Sigmoid colon (tissue), 7 donors: ENCODE data around the gene PKN2. TPM values are rescaled to one million over a fixed set of nuclear protein-coding genes. Genes with fewer than 3 reads are reported as not detected.
A peak's percentile ranks its signal among the peaks of the same experiment; 100 is the strongest.

Source experiments
- DNase-seq: peaks from one replicate; pipeline ENCODE4 v3.0.0-alpha.2; 2019
- H3K27ac ChIP-seq, 4 donors: fragments of 200-600 bp; sonication (generic); one replicate each; pipeline ENCODE4 v1.5.1; 2016 to 2019; ENCODE audit warnings: mild to moderate bottlenecking in 1 of 4
- H3K27me3 ChIP-seq, 3 donors: fragments of 200-600 bp; sonication (generic); one replicate each; pipeline ENCODE4 v1.5.1; 2019; ENCODE audit warnings: mild to moderate bottlenecking in 1 of 3
- H3K36me3 ChIP-seq, 4 donors: fragments of 200-600 bp; sonication (generic); one replicate each; pipeline ENCODE4 v1.5.1; 2016 to 2019
- H3K4me1 ChIP-seq, 4 donors: fragments of 200-600 bp; sonication (generic); one replicate each; pipeline ENCODE4 v1.5.1; 2017 to 2019
- H3K4me3 ChIP-seq, 4 donors: fragments of 200-600 bp; sonication (generic); one replicate each; pipeline ENCODE4 v1.5.1; 2017 to 2019; ENCODE audit warnings: mild to moderate bottlenecking in 2 of 4, moderate library complexity in 1 of 4
- H3K9me3 ChIP-seq, 4 donors: fragments of 200-600 bp in 3 of 4; sonication (generic) in 3 of 4; one replicate each; pipeline versions ENCODE4 v1.5.1 to v1.6.1; 2013 to 2019
- EP300 ChIP-seq, 4 donors: sonication (generic); formaldehyde crosslinking; IDR thresholded peaks; one replicate each; pipeline ENCODE4 v1.6.1; 2017; ENCODE audit warnings: antibody characterized with exemption in 4 of 4
- POLR2A ChIP-seq, 2 donors: fragments of 450-650 bp; IDR thresholded peaks; one replicate each; pipeline ENCODE4 v1.6.1; 2016; ENCODE audit warnings: antibody characterized with exemption in 2 of 2, mild to moderate bottlenecking in 2 of 2, moderate library complexity in 2 of 2
- POLR2AphosphoS5 ChIP-seq, 4 donors: sonication (generic); formaldehyde crosslinking; IDR thresholded peaks; one replicate each; pipeline ENCODE4 v1.6.1; 2017; ENCODE audit warnings: antibody characterized with exemption in 4 of 4
- WGBS, 2 donors: extraction: QIAGEN DNeasy Blood & Tissue Kit; methylation state at CpG; one replicate each; pipeline ENCODE4 v1.1.7; 2013; 5-methylcytosine and 5-hydroxymethylcytosine counted together
- intact Hi-C: fragments of 100-400 bp; cut with DNase I; formaldehyde crosslinking; loops from one replicate; pipeline ENCODE4 v1.15.1; 2023
- polyA plus RNA-seq, 3 donors: library from polyadenylated mRNA; stranded (reverse); fragments of 200-250 nt; gene quantifications; one replicate each; pipeline ENCODE4 v1.2.3, GENCODE V29; 2013
- total RNA-seq, 4 donors: library from RNA; depleted of rRNA; stranded (reverse); fragments of >200 nt; gene quantifications; one replicate each; pipeline ENCODE4 v1.1.0, GENCODE V29; 2016
- TF ChIP-seq, protein P1 (sequence below), 4 experiments: fragments of 450-650 bp in 3 of 4; fragments of 200-600 bp in 1 of 4; IDR thresholded peaks; one replicate each; pipeline ENCODE4 v1.5.1; 2016 to 2019; ENCODE audit warnings: antibody characterized with exemption in 4 of 4, mild to moderate bottlenecking in 3 of 4, moderate library complexity in 2 of 4
- donor health status: healthy with polysubstance abuse.
- donor health status: Bipolar disorder and iron deficiency.
- donor health status: healthy.

Gene PKN2
- total RNA-seq (10 to 100 TPM; 25.5 to 43.4 (median 37.1) TPM), polyA plus RNA-seq (10 to 100 TPM in 1 of 3 donors, 1 to 10 TPM in 2; 9.6 to 13.9 (median 9.7) TPM)

DNA sequence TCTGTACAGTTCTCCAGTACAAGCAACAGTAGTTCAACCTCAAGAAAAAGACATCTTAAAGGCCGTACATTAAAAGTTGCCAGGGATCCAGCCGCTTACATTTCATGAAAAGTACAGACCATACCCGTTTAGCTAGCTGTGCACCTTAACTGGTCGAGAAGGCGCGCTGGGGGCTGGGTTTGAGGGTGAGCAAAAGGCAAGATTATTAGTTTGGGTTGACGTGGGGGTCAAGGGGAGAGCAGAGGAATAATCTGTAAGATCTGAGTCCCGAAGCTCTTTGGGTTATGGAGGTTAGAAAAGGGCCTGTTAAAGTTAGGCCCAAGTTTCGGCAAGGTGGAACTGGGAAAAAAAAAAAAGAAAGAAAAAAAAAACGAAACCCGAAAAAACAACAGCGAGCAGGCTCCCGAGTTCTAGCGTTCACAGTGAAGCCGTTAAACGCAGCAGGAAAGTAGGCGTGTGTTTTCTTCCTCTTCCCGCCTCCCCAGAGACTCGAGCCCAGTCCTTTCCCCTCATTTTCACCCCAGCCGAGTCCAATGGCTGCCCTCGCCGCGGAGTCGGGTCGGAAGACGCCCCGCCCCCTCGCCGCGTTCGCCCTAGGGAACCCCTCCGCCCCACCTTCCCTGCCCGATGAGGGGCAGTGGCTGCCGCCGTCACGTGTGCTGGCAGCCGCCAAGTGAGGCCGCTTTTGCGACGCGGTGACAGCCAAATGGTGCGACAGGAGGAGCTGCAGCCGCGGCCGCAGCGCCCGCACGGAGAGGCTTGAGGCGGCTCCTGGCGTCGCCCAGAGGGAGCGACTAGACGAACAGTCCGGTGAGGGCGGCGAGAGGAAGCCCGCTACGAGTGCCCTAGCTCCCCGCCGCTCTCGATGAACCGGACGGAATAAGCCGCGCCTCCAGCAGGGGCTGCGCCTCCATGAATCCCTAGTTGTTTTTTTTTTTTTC lies at the start of gene PKN2:
TSS of gene PKN2 (plus strand) at position 733 of the 941 bp plus-strand sequence. CDS start 308 bp downstream, outside the sequence.
- Histone ChIP-seq H3K27me3 (no peaks in the 10 kb centered on the region), H3K4me3 (peak within 1 kb of the TSS; percentile 77 to 95 (median 92)), H3K4me1 (peaks cover 0 to 38% (median 18%) of the 10 kb centered on the region in 4 donors), H3K27ac (peak within 1 kb of the TSS; percentile 91 to 97 (median 96)), H3K36me3 (no peaks in the 10 kb centered on the region), H3K9me3 (no peaks in the 10 kb centered on the region)
- WGBS, 2 donors, result 0% methylated on average over 66 of the region's 66 CpGs
- intact Hi-C loops, result loop anchor here (2.0 to 10.0 kb wide), 4 partner anchors 27 to 1769 kb away; partner anchors contain the start of genes GTF2B, HS2ST1 and SELENOF
- TF ChIP-seq EP300 (IDR thresholded peaks at IDR 0.05), result peak in 2 of 4 donors; percentile 21 to 53
- TF ChIP-seq, protein P1, sequence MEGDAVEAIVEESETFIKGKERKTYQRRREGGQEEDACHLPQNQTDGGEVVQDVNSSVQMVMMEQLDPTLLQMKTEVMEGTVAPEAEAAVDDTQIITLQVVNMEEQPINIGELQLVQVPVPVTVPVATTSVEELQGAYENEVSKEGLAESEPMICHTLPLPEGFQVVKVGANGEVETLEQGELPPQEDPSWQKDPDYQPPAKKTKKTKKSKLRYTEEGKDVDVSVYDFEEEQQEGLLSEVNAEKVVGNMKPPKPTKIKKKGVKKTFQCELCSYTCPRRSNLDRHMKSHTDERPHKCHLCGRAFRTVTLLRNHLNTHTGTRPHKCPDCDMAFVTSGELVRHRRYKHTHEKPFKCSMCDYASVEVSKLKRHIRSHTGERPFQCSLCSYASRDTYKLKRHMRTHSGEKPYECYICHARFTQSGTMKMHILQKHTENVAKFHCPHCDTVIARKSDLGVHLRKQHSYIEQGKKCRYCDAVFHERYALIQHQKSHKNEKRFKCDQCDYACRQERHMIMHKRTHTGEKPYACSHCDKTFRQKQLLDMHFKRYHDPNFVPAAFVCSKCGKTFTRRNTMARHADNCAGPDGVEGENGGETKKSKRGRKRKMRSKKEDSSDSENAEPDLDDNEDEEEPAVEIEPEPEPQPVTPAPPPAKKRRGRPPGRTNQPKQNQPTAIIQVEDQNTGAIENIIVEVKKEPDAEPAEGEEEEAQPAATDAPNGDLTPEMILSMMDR (IDR thresholded peaks at IDR 0.05), result peak in 3 of 4 experiments; percentile 14 to 30 (median 17)
- TF ChIP-seq POLR2A (IDR thresholded peaks at IDR 0.05), result peak; percentile 70 to 77
- TF ChIP-seq POLR2AphosphoS5 (IDR thresholded peaks at IDR 0.05), result peak; percentile 91 to 98 (median 97)
- peak; percentile 98 for DNase-seq

DNA sequence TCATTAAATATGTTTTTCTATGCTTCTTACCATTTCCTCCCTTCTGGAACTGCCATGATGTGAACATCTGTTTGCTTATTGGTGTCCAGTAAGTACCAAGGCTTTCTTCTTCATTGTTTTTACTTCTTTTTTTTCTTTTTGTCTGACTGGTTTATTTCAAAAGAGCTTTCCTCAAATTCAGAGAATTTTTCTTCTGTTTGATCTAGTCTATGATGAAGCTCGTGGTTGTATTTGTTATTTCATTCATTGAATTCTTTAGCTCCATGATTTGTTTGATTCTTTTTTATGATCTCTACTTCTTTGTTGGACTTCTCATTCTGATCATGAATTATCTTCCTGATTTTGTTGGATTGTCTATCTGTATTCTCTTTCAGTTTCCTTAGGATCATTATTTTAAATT lies 49.5 kb upstream of the PKN2 start:
- no peak overlapping the region for H3K4me3 ChIP-seq
- 82 to 89% methylated on average over 1 of the region's 1 CpG for WGBS, 2 donors
- no peak for TF ChIP-seq POLR2A (IDR thresholded peaks at IDR 0.05)
- no peak for TF ChIP-seq POLR2AphosphoS5 (IDR thresholded peaks at IDR 0.05)
- no peak for TF ChIP-seq EP300 (IDR thresholded peaks at IDR 0.05)
- TF ChIP-seq, protein P1 (IDR thresholded peaks at IDR 0.05), result no peak
- H3K4me1 ChIP-seq, result no peaks in the 10 kb centered on the region
- no peak for DNase-seq
- intact Hi-C loops, result no loop called here
- H3K27ac ChIP-seq, result no peak overlapping the region
- peaks cover 0 to 9% (median 3%) of the 10 kb centered on the region in 4 donors for H3K9me3 ChIP-seq
- H3K36me3 ChIP-seq, result no peaks in the 10 kb centered on the region
- H3K27me3 ChIP-seq, result no peaks in the 10 kb centered on the region

DNA sequence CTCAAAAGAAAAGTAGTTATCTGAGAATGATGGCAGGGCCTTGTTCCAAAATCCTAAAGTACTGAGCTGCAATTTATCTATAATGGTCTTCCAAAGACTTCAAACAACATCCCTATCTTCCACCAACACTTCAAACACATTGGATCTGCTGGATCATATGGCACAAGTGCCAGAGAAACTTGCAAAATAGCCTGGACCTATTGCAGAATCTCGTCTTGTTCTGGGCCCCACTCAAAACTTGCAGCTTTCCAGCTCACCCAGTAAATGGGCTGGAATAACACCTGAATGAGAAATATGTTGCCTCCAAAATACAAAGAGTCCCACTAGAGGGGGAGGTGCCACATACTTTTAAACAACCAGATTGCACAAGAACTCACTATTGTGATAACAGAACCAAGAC lies 44.0 kb upstream of the PKN2 start:
- H3K9me3 ChIP-seq, result peaks cover 0 to 4% (median 2%) of the 10 kb centered on the region in 4 donors
- no peaks in the 10 kb centered on the region for H3K36me3 ChIP-seq
- no peak overlapping the region for H3K27ac ChIP-seq
- 80 to 87% methylated on average over 1 of the region's 1 CpG for WGBS, 2 donors
- intact Hi-C loops, result no loop called here
- no peaks in the 10 kb centered on the region for H3K27me3 ChIP-seq
- no peak for DNase-seq
- no peaks in the 10 kb centered on the region for H3K4me1 ChIP-seq
- no peak overlapping the region for H3K4me3 ChIP-seq
- TF ChIP-seq EP300 (IDR thresholded peaks at IDR 0.05) (no peak), POLR2AphosphoS5 (IDR thresholded peaks at IDR 0.05) (no peak), POLR2A (IDR thresholded peaks at IDR 0.05) (no peak)
- TF ChIP-seq, protein P1 (IDR thresholded peaks at IDR 0.05), result no peak

DNA sequence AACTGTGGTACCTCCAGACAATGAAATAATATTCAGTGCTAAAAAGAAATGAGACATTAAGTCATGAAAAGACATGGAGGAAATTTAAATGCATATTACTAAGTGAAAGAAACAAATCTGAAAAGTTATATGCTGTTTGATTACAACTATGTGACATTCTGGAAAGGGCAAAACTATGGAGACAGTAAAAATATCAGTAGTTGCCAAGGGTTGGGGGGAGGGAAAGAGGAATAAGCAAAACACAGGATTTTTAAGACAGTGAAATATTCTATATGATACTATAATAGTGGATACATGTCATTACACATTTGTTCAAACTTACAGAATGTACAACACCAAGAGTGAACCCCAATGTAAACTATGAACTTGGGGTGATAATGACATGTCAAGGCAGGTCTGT lies 38.2 kb upstream of the PKN2 start:
- Histone ChIP-seq H3K27ac (no peak overlapping the region), H3K4me3 (no peak overlapping the region), H3K36me3 (no peaks in the 10 kb centered on the region), H3K27me3 (no peaks in the 10 kb centered on the region), H3K9me3 (no peaks in the 10 kb centered on the region), H3K4me1 (no peaks in the 10 kb centered on the region)
- no peak for TF ChIP-seq EP300 (IDR thresholded peaks at IDR 0.05)
- TF ChIP-seq, protein P1 (IDR thresholded peaks at IDR 0.05), result no peak
- no peak for TF ChIP-seq POLR2A (IDR thresholded peaks at IDR 0.05)
- TF ChIP-seq POLR2AphosphoS5 (IDR thresholded peaks at IDR 0.05), result no peak
- no peak for DNase-seq
- intact Hi-C loops, result no loop called here
